HCT116 (cell line): ENCODE measurements around the gene CDK13. TPM values are rescaled to one million over a fixed set of nuclear protein-coding genes. Genes with fewer than 3 reads are reported as not detected.

Source experiments
- ATAC-seq: fragments of 200-7000 bp; cut with Tn5 transposase; 2 replicates; pipeline ENCODE4 v1.9.1; 2020; ENCODE audit warnings: mild to moderate bottlenecking, moderate library complexity
- BruUV-seq: library from RNA; stranded (reverse); fragments of 400-500 nt; replicated peaks from 2 replicates; lab custom pipeline; 2021; lab: Mats Ljungman, UMichigan
- CTCF ChIA-PET: fragments of 300-600 bp; sonication (Branson Sonifier 250); formaldehyde crosslinking; loops from one replicate; lab custom pipeline; 2021; ENCODE audit warnings: antibody characterized with exemption; lab: Charles Lee
- POLR2A ChIA-PET: fragments of 300-600, 350-600 bp; sonication (Branson Sonifier 250); formaldehyde crosslinking; loops from one replicate; lab custom pipeline; 2021; ENCODE audit warnings: antibody characterized with exemption; lab: Charles Lee
- RAD21 ChIA-PET, 2 experiments: fragments of 300-600 bp; sonication (Branson Sonifier 250); formaldehyde crosslinking; loops; one replicate each; lab custom pipeline; 2023; ENCODE audit warnings: low total read pairs in 2 of 2; ENCODE audit not compliant: uncharacterized antibody in 2 of 2, unreplicated experiment in 2 of 2, low non-redundant PET in 1 of 2; lab: Charles Lee
- DNase-seq: peaks from one replicate; pipeline ENCODE4 v3.0.0-alpha.2; 2010; ENCODE audit warnings: low read depth, low spot score
- H2AFZ ChIP-seq: fragments of 200-600 bp; shearing (Covaris generic), sonication (generic); 2 replicates; pipeline ENCODE4 v1.6.1; 2017; ENCODE audit warnings: low read depth, mixed run types, mixed read lengths, antibody characterized with exemption, low read length; ENCODE audit not compliant: poor library complexity, severe bottlenecking
- H3K27ac ChIP-seq: 2 replicates; pipeline ENCODE4 v1.5.1; 2012; ENCODE audit warnings: low read depth, low read length
- H3K27me3 ChIP-seq: fragments of 200-600 bp; sonication (generic); 2 replicates; pipeline ENCODE4 v1.6.1; 2016; ENCODE audit warnings: mixed run types, low read length, mixed read lengths; ENCODE audit not compliant: insufficient read depth
- H3K36me3 ChIP-seq, 2 experiments: fragments of 200-500 bp in 1 of 2; fragments of 200-600 bp in 1 of 2; sonication (Bioruptor generic) in 1 of 2; sonication (generic) in 1 of 2; 2 replicates each; pipeline versions ENCODE4 v1.5.1 to v1.6.1; 2014 to 2016; ENCODE audit warnings: low read length in 2 of 2, inconsistent platforms in 1 of 2, mixed read lengths in 1 of 2, mixed run types in 1 of 2; ENCODE audit not compliant: insufficient read depth in 2 of 2, control insufficient read depth in 1 of 2
- H3K4me1 ChIP-seq, 2 experiments: fragments of 200-600 bp in 1 of 2; sonication (generic) in 1 of 2; 2 replicates each; pipeline versions ENCODE4 v1.5.1 to v1.6.1; 2012 to 2017; ENCODE audit warnings: low read length in 2 of 2, inconsistent platforms in 1 of 2, mild to moderate bottlenecking in 1 of 2, mixed read lengths in 1 of 2, mixed run types in 1 of 2, moderate library complexity in 1 of 2; ENCODE audit not compliant: insufficient read depth in 2 of 2, control insufficient read depth in 1 of 2
- H3K4me2 ChIP-seq: fragments of 200-600 bp; sonication (generic); 2 replicates; pipeline ENCODE4 v1.6.1; 2017; ENCODE audit warnings: mixed run types, low read length, mixed read lengths
- H3K4me3 ChIP-seq, 2 experiments: fragments of 200-600 bp in 1 of 2; sonication (generic) in 1 of 2; replicated peaks in 1 of 2; 2 replicates each; pipeline ENCODE4 v1.5.1; 2011 to 2016; ENCODE audit warnings: low read length in 2 of 2, control low read depth in 1 of 2, low read depth in 1 of 2, mild to moderate bottlenecking in 1 of 2, mixed read lengths in 1 of 2, mixed run types in 1 of 2
- H3K79me2 ChIP-seq: fragments of 200-600 bp; sonication (generic); 2 replicates; pipeline ENCODE4 v1.6.1; 2017; ENCODE audit warnings: mild to moderate bottlenecking, mixed run types, low read length, moderate library complexity, mixed read lengths; ENCODE audit not compliant: insufficient read depth
- H3K9ac ChIP-seq: fragments of 200-600 bp; sonication (generic); 2 replicates; pipeline ENCODE4 v1.6.1; 2016; ENCODE audit warnings: low read length, mixed read lengths
- H3K9me2 ChIP-seq: fragments of 200-600 bp; sonication (generic), shearing (Covaris generic); 2 replicates; pipeline ENCODE4 v1.6.1; 2017; ENCODE audit warnings: mixed run types, mild to moderate bottlenecking, moderate library complexity; ENCODE audit not compliant: insufficient read depth
- H3K9me3 ChIP-seq, 2 experiments: fragments of 200-500 bp in 1 of 2; fragments of 200-600 bp in 1 of 2; sonication (Bioruptor generic) in 1 of 2; sonication (generic) in 1 of 2; 2 replicates each; pipeline ENCODE4 v1.6.1; 2014 to 2017; ENCODE audit warnings: low read length in 2 of 2, mixed read lengths in 2 of 2, inconsistent platforms in 1 of 2, low read depth in 1 of 2, mild to moderate bottlenecking in 1 of 2, mixed run types in 1 of 2, moderate library complexity in 1 of 2; ENCODE audit not compliant: control insufficient read depth in 1 of 2, insufficient read depth in 1 of 2
- H4K20me1 ChIP-seq: fragments of 200-600 bp; sonication (generic), shearing (Covaris generic); 2 replicates; pipeline ENCODE4 v1.6.1; 2017; ENCODE audit warnings: mixed run types, mild to moderate bottlenecking, moderate library complexity; ENCODE audit not compliant: insufficient read depth
- ATF3 ChIP-seq: IDR thresholded peaks from 2 replicates; pipeline ENCODE4 v1.6.1; 2012
- EGR1 ChIP-seq: IDR thresholded peaks from 2 replicates; pipeline ENCODE4 v1.6.1; 2012; ENCODE audit warnings: low read depth
- EZH2phosphoT487 ChIP-seq: fragments of 200-600 bp; IDR thresholded peaks from 2 replicates; pipeline ENCODE4 v1.6.1; 2018; ENCODE audit warnings: antibody characterized with exemption, borderline replicate concordance
- JUND ChIP-seq: IDR thresholded peaks from 2 replicates; pipeline ENCODE4 v1.6.1; 2012
- MAX ChIP-seq: IDR thresholded peaks from 2 replicates; pipeline ENCODE4 v1.6.1; 2012
- POLR2A ChIP-seq: IDR thresholded peaks from 2 replicates; pipeline ENCODE4 v1.7.0; 2011; ENCODE audit warnings: borderline replicate concordance; ENCODE audit not compliant: insufficient read depth, insufficient read length; ENCODE audit errors: extremely low read depth
- RAD21 ChIP-seq: IDR thresholded peaks from 2 replicates; pipeline ENCODE4 v1.6.1; 2012; ENCODE audit warnings: low read depth, mild to moderate bottlenecking
- SIN3A ChIP-seq: IDR thresholded peaks from 2 replicates; pipeline ENCODE4 v1.6.1; 2012; ENCODE audit warnings: low read depth
- TCF7L2 ChIP-seq: IDR thresholded peaks from 2 replicates; pipeline ENCODE4 v1.7.0; 2011; ENCODE audit warnings: borderline replicate concordance, inconsistent platforms; ENCODE audit not compliant: insufficient read depth, insufficient read length; ENCODE audit errors: extremely low read depth
- intact Hi-C: fragments of 100-400 bp; cut with micrococcal nuclease; formaldehyde crosslinking; loops from 2 replicates; pipeline ENCODE4 v1.10.0; 2022
- total RNA-seq: library from RNA; stranded (reverse); gene quantifications from one replicate; pipeline ENCODE4 v1.2.1, GENCODE V29; 2021; ENCODE audit not compliant: unreplicated experiment

Gene CDK13
- total RNA-seq, 1 experiment from 2014 or later: 28.8 TPM

DNA sequence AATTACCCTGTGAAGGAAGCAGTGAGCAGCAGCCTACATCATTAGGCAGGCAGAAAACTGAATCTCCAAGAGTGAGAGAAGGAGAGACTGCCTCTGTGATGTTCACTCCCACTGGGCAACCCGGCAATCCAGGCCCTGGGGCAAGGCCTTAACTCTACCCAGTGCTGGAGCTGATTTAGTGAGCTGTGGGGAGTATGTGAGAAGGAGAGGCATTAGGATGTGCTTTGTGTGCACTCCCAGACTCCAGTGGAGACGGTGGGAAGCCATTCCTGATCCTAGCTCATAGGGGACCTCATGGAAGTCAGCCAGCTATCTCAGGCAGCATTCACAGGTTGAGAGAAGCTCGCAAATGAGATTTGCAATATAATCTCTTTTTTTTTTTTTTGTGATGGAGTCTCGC, 41.1 kb upstream of the CDK13 start:
- Histone ChIP-seq H3K36me3 (no peaks in the 10 kb centered on the region), H3K27ac (no peak overlapping the region), H2AFZ (no peak overlapping the region), H3K4me3 (no peak overlapping the region), H3K9ac (no peak overlapping the region), H3K27me3 (no peaks in the 10 kb centered on the region)
- BruUV-seq: no TSS peak
- POLR2A ChIA-PET: no interaction called here
- TF ChIP-seq MAX: no peak
- TF ChIP-seq TCF7L2: no peak
- no peak for TF ChIP-seq POLR2A
- TF ChIP-seq SIN3A: no peak
- no peak for TF ChIP-seq JUND
- TF ChIP-seq EGR1: no peak
- no peak for TF ChIP-seq ATF3
- TF ChIP-seq, all 23 proteins: peak for 0
- no peak overlapping the region for H3K4me2 ChIP-seq
- H4K20me1 ChIP-seq: no peaks in the 10 kb centered on the region
- no peaks in the 10 kb centered on the region for H3K9me3 ChIP-seq
- no peaks in the 10 kb centered on the region for H3K4me1 ChIP-seq
- ATAC-seq (no peak), DNase-seq (no peak)
- intact Hi-C loops: no loop called here
- H3K79me2 ChIP-seq: no peaks in the 10 kb centered on the region
- CTCF ChIA-PET: interaction anchor here (2.8 kb wide), 1 partner anchor 13 kb away, joined by 17 read pairs; no protein-coding TSS in a partner anchor
- RAD21 ChIA-PET: no interaction called here
- H3K9me2 ChIP-seq: no peaks in the 10 kb centered on the region

GRCh38 chr7:39909526-39909925, 40.5 kb upstream of the CDK13 start:
- no peaks in the 10 kb centered on the region for H4K20me1 ChIP-seq
- no peaks in the 10 kb centered on the region for H3K9me3 ChIP-seq
- H3K79me2 ChIP-seq: no peaks in the 10 kb centered on the region
- no TSS peak for BruUV-seq
- ChIA-PET POLR2A (no interaction called here), RAD21 (no interaction called here)
- no peak overlapping the region for H3K27ac ChIP-seq
- no peak overlapping the region for H3K4me3 ChIP-seq
- H3K4me1 ChIP-seq: no peaks in the 10 kb centered on the region
- H3K4me2 ChIP-seq: no peak overlapping the region
- no peaks in the 10 kb centered on the region for H3K36me3 ChIP-seq
- intact Hi-C loops: no loop called here
- H3K27me3 ChIP-seq: no peaks in the 10 kb centered on the region
- DNase-seq (no peak), ATAC-seq (no peak)
- H2AFZ ChIP-seq: no peak overlapping the region
- TF ChIP-seq EZH2phosphoT487 (no peak), MAX (no peak), RAD21 (no peak)
- TF ChIP-seq, all 23 proteins: peak for 0
- no peaks in the 10 kb centered on the region for H3K9me2 ChIP-seq
- no peak overlapping the region for H3K9ac ChIP-seq
- CTCF ChIA-PET: interaction anchor here (2.8 kb wide), 1 partner anchor 13 kb away, joined by 17 read pairs; no protein-coding TSS in a partner anchor
